ENCODE results near the gene PGC.

DNA sequence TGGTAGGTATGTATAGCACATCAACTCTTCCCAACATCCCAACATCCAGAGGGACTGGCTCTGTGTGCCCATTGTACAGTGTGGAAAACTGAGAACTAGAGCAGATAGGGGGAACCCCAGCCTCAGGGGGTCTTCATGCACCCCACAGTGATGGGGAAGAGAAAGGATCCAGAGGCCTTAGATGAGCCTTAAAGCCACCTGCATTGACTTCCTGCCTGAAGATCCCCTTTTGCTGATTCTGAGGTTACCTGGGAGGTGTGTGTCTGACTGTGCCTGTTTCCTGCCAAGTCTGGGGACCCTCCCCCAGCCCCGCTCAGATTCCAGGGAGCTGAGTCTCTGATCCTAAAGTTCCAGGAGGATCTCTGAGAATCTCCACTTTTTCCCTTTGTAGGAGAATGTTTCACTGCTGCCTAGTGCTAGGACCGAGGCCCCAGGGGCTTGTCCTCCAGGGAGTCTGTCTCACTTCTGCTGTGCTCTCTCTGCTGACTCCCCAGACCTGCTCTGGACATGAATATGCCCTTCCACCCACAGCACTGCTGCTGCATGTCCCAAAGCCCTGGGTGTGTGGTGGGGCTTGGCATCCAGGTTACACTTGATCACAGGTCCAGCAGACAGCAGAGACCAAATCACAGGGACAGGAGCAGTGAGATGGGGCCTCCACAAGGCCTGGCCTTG, 12.8 kb upstream of the PGC start:
- TF ChIP-seq EZH2phosphoT487 (IDR thresholded peaks at IDR 0.05; ENCODE audit: borderline replicate concordance, low read length), result no peak
- no peak for TF ChIP-seq CTCF (IDR thresholded peaks at IDR 0.05; ENCODE audit: low read depth, low read length, poor library complexity, severe bottlenecking)
